Left ventricle myocardium inferior (tissue), 1 donor: ENCODE data around the gene SUN5. TPM values are rescaled to one million over a fixed set of nuclear protein-coding genes. Genes with fewer than 3 reads are reported as not detected.

Experiments used
- DNase-seq: peaks from one replicate; pipeline ENCODE4 v3.0.0-alpha.2; 2020
- H3K27ac ChIP-seq: fragments of 200-600 bp; replicated peaks from 2 replicates; pipeline ENCODE4 v1.8.0; 2021
- H3K27me3 ChIP-seq: fragments of 200-600 bp; 2 replicates; pipeline ENCODE4 v1.8.0; 2021; ENCODE audit warnings: low read depth
- H3K36me3 ChIP-seq: fragments of 200-600 bp; 2 replicates; pipeline ENCODE4 v1.8.0; 2021
- H3K4me1 ChIP-seq: fragments of 200-600 bp; 2 replicates; pipeline ENCODE4 v1.8.0; 2021
- H3K4me3 ChIP-seq: fragments of 200-600 bp; 2 replicates; pipeline ENCODE4 v1.8.0; 2021; ENCODE audit warnings: mild to moderate bottlenecking, moderate library complexity
- H3K9me3 ChIP-seq: fragments of 200-600 bp; replicated peaks from 2 replicates; pipeline ENCODE4 v1.8.0; 2021
- CTCF ChIP-seq: fragments of 200-600 bp; IDR thresholded peaks from 2 replicates; pipeline ENCODE4 v1.8.0; 2021; ENCODE audit warnings: antibody characterized with exemption, mild to moderate bottlenecking, borderline replicate concordance
- intact Hi-C: fragments of 100-400 bp; cut with micrococcal nuclease; formaldehyde crosslinking; loops from one replicate; pipeline ENCODE4 v1.11.0; 2022
- total RNA-seq: library from RNA; stranded (reverse); fragmentation: NEBNext Ultra II Directional; extraction: Animal tissue kit (Norgen Biotek cat#: 25700); gene quantifications from one replicate; pipeline ENCODE4 v1.2.1, GENCODE V29; 2021
- donor health status: DM: no; HTN: yes; CAD: no; lungs with severe emphysema.

Gene SUN5
- total RNA-seq, 1 donor from 2014 or later = not detected

- H3K4me1 ChIP-seq = no peaks in the 10 kb centered on the region
- H3K27ac ChIP-seq = no peak overlapping the region
- no peak overlapping the region for H3K4me3 ChIP-seq
- no peak for DNase-seq
- H3K36me3 ChIP-seq = no peaks in the 10 kb centered on the region
- no peak for TF ChIP-seq CTCF
- no peaks in the 10 kb centered on the region for H3K27me3 ChIP-seq
- peaks cover 31% of the 10 kb centered on the region for H3K9me3 ChIP-seq
- intact Hi-C loops = no loop called here
Measured at GRCh38 chr20:33043731-33044181, 39.5 kb upstream of the SUN5 start.

- no peak for TF ChIP-seq CTCF
- intact Hi-C loops = no loop called here
Measured at GRCh38 chr20:33042983-33043730, 38.9 kb upstream of the SUN5 start.

GRCh38 chr20:33042430-33042829 lies 38.2 kb upstream of the SUN5 start:
- Histone ChIP-seq H3K4me3 (no peak overlapping the region), H3K4me1 (no peaks in the 10 kb centered on the region), H3K36me3 (no peaks in the 10 kb centered on the region), H3K9me3 (peaks cover 31% of the 10 kb centered on the region), H3K27ac (no peak overlapping the region), H3K27me3 (no peaks in the 10 kb centered on the region)
- intact Hi-C loops = no loop called here
- no peak for DNase-seq
- TF ChIP-seq CTCF = no peak

More at GRCh38 chr20:33042983-33043730, 38.9 kb upstream of the SUN5 start:
- H3K27ac ChIP-seq = no peak overlapping the region
- H3K4me1 ChIP-seq = no peaks in the 10 kb centered on the region
- no peak for DNase-seq
- no peaks in the 10 kb centered on the region for H3K36me3 ChIP-seq
- H3K27me3 ChIP-seq = no peaks in the 10 kb centered on the region
- H3K9me3 ChIP-seq = peaks cover 31% of the 10 kb centered on the region
- no peak overlapping the region for H3K4me3 ChIP-seq

GRCh38 chr20:33038243-33038642 lies 34.0 kb upstream of the SUN5 start:
- DNase-seq = no peak
- peaks cover 3% of the 10 kb centered on the region for H3K9me3 ChIP-seq
- no peaks in the 10 kb centered on the region for H3K27me3 ChIP-seq
- TF ChIP-seq CTCF = no peak
- H3K27ac ChIP-seq = no peak overlapping the region
- intact Hi-C loops = no loop called here
- no peaks in the 10 kb centered on the region for H3K4me1 ChIP-seq
- H3K4me3 ChIP-seq = no peak overlapping the region
- no peaks in the 10 kb centered on the region for H3K36me3 ChIP-seq

GRCh38 chr20:33037456-33037855 lies 33.2 kb upstream of the SUN5 start:
- no peak overlapping the region for H3K4me3 ChIP-seq
- no peak for TF ChIP-seq CTCF
- H3K27ac ChIP-seq = no peak overlapping the region
- no peaks in the 10 kb centered on the region for H3K36me3 ChIP-seq
- H3K27me3 ChIP-seq = peaks cover under 1% of the 10 kb centered on the region
- H3K9me3 ChIP-seq = peaks cover 5% of the 10 kb centered on the region
- intact Hi-C loops = no loop called here
- no peak for DNase-seq
- H3K4me1 ChIP-seq = no peaks in the 10 kb centered on the region
